Sigmoid colon (tissue), 7 donors: ENCODE measurements around the gene MYH13. TPM values are rescaled to one million over a fixed set of nuclear protein-coding genes. Genes with fewer than 3 reads are reported as not detected.

ENCODE experiments used
- DNase-seq: peaks from one replicate; pipeline ENCODE4 v3.0.0-alpha.2; 2019
- H3K27ac ChIP-seq, 4 donors: fragments of 200-600 bp; sonication (generic); one replicate each; pipeline ENCODE4 v1.5.1; 2016 to 2019; ENCODE audit warnings: mild to moderate bottlenecking in 1 of 4
- H3K27me3 ChIP-seq, 3 donors: fragments of 200-600 bp; sonication (generic); one replicate each; pipeline ENCODE4 v1.5.1; 2019; ENCODE audit warnings: mild to moderate bottlenecking in 1 of 3
- H3K36me3 ChIP-seq, 4 donors: fragments of 200-600 bp; sonication (generic); one replicate each; pipeline ENCODE4 v1.5.1; 2016 to 2019
- H3K4me1 ChIP-seq, 4 donors: fragments of 200-600 bp; sonication (generic); one replicate each; pipeline ENCODE4 v1.5.1; 2017 to 2019
- H3K4me3 ChIP-seq, 4 donors: fragments of 200-600 bp; sonication (generic); one replicate each; pipeline ENCODE4 v1.5.1; 2017 to 2019; ENCODE audit warnings: mild to moderate bottlenecking in 2 of 4, moderate library complexity in 1 of 4
- H3K9me3 ChIP-seq, 4 donors: fragments of 200-600 bp in 3 of 4; sonication (generic) in 3 of 4; one replicate each; pipeline versions ENCODE4 v1.5.1 to v1.6.1; 2013 to 2019
- EP300 ChIP-seq, 4 donors: sonication (generic); formaldehyde crosslinking; IDR thresholded peaks; one replicate each; pipeline ENCODE4 v1.6.1; 2017; ENCODE audit warnings: antibody characterized with exemption in 4 of 4
- POLR2A ChIP-seq, 2 donors: fragments of 450-650 bp; IDR thresholded peaks; one replicate each; pipeline ENCODE4 v1.6.1; 2016; ENCODE audit warnings: antibody characterized with exemption in 2 of 2, mild to moderate bottlenecking in 2 of 2, moderate library complexity in 2 of 2
- POLR2AphosphoS5 ChIP-seq, 4 donors: sonication (generic); formaldehyde crosslinking; IDR thresholded peaks; one replicate each; pipeline ENCODE4 v1.6.1; 2017; ENCODE audit warnings: antibody characterized with exemption in 4 of 4
- WGBS, 2 donors: extraction: QIAGEN DNeasy Blood & Tissue Kit; methylation state at CpG; one replicate each; pipeline ENCODE4 v1.1.7; 2013; 5-methylcytosine and 5-hydroxymethylcytosine counted together
- intact Hi-C: fragments of 100-400 bp; cut with DNase I; formaldehyde crosslinking; loops from one replicate; pipeline ENCODE4 v1.15.1; 2023
- polyA plus RNA-seq, 3 donors: library from polyadenylated mRNA; stranded (reverse); fragments of 200-250 nt; gene quantifications; one replicate each; pipeline ENCODE4 v1.2.3, GENCODE V29; 2013
- total RNA-seq, 4 donors: library from RNA; depleted of rRNA; stranded (reverse); fragments of >200 nt; gene quantifications; one replicate each; pipeline ENCODE4 v1.1.0, GENCODE V29; 2016
- TF ChIP-seq, protein P1 (sequence below), 4 experiments: fragments of 450-650 bp in 3 of 4; fragments of 200-600 bp in 1 of 4; IDR thresholded peaks; one replicate each; pipeline ENCODE4 v1.5.1; 2016 to 2019; ENCODE audit warnings: antibody characterized with exemption in 4 of 4, mild to moderate bottlenecking in 3 of 4, moderate library complexity in 2 of 4
- donor health status: healthy with polysubstance abuse.
- donor health status: Bipolar disorder and iron deficiency.
- donor health status: healthy.

Gene MYH13
- not detected for total RNA-seq
- under 1 TPM in 1 of 3 donors, not detected in 2; 0.06 TPM for polyA plus RNA-seq

DNA sequence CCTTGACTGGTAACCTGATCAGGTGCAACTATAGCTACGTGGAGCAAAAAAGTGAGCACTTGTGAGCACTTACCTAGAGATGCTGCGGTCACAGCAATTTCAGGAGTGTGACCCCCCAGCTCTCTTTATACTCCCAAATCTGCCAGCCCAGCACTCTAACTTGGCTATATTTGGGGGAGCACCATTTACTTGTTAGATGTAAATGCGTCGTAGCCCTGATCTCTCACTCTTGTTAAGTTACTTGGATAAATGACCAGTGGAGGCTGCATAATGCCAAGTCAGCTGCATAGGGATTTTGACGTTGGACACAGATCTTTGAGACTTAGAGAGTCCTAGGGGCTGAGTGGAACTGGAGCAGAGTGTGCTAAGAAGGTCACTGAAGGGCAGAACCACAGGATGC is at the start of gene MYH13:
Gene MYH13 (minus strand): TSS at position 101 of the 400 bp plus-strand sequence. CDS start 8,476 bp downstream, outside the sequence.
- 83% methylated on average over 5 of the region's 5 CpGs for WGBS, 2 donors
- H3K36me3 ChIP-seq: no peaks in the 10 kb centered on the region
- no peaks in the 10 kb centered on the region for H3K9me3 ChIP-seq
- TF ChIP-seq POLR2AphosphoS5 (IDR thresholded peaks at IDR 0.05): no peak
- no peak for TF ChIP-seq EP300 (IDR thresholded peaks at IDR 0.05)
- TF ChIP-seq, protein P1, sequence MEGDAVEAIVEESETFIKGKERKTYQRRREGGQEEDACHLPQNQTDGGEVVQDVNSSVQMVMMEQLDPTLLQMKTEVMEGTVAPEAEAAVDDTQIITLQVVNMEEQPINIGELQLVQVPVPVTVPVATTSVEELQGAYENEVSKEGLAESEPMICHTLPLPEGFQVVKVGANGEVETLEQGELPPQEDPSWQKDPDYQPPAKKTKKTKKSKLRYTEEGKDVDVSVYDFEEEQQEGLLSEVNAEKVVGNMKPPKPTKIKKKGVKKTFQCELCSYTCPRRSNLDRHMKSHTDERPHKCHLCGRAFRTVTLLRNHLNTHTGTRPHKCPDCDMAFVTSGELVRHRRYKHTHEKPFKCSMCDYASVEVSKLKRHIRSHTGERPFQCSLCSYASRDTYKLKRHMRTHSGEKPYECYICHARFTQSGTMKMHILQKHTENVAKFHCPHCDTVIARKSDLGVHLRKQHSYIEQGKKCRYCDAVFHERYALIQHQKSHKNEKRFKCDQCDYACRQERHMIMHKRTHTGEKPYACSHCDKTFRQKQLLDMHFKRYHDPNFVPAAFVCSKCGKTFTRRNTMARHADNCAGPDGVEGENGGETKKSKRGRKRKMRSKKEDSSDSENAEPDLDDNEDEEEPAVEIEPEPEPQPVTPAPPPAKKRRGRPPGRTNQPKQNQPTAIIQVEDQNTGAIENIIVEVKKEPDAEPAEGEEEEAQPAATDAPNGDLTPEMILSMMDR (IDR thresholded peaks at IDR 0.05): no peak
- no peak within 1 kb of the TSS for H3K27ac ChIP-seq
- H3K4me1 ChIP-seq: no peaks in the 10 kb centered on the region
- no peak within 1 kb of the TSS for H3K4me3 ChIP-seq
- intact Hi-C loops: no loop called here
- no peaks in the 10 kb centered on the region for H3K27me3 ChIP-seq
- DNase-seq: no peak

DNA sequence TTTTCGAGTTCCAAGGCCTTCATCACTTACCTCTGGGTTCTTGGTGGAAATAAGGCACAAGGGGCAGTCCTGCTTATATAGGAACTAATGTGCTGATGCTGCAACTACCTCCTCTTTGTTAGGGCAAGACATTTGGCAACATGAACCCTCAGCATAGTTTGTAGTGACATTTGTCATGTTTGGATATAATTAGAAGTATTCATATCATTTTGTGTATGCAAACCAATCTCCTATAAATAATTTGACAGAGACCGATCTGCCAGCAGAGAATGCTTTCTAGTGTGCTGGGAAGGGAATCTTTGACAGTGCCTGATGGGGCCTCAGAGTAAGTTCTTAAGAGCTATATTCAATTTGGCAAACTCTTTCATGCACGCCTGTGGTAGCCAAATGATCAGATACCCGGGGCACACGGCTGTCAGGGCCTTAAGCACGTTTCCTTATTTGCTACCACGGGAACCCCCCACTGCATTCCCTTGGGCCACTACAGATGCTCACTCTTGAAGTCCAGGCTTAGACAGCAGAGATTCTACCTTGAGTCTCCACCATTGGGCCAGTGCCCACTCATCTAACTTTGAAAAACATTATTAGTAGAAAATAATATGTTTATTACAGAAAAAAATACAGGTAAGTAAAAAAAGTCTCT is 49.2 kb upstream of the MYH13 start, which contains the start of gene MYH8:
Gene MYH8 (minus strand): TSS at position 51 of the 643 bp plus-strand sequence. CDS start 1,723 bp downstream, outside the sequence.
- TF ChIP-seq, protein P1 (IDR thresholded peaks at IDR 0.05): no peak
- TF ChIP-seq POLR2AphosphoS5 (IDR thresholded peaks at IDR 0.05): no peak
- TF ChIP-seq EP300 (IDR thresholded peaks at IDR 0.05): no peak
- no peak for TF ChIP-seq POLR2A (IDR thresholded peaks at IDR 0.05)
- H3K9me3 ChIP-seq: no peaks in the 10 kb centered on the region
- no peaks in the 10 kb centered on the region for H3K4me1 ChIP-seq
- 79 to 90% methylated on average over 7 of the region's 7 CpGs for WGBS, 2 donors
- no peaks in the 10 kb centered on the region for H3K27me3 ChIP-seq
- H3K27ac ChIP-seq: no peak within 1 kb of the TSS
- intact Hi-C loops: no loop called here
- DNase-seq: no peak
- no peak within 1 kb of the TSS for H3K4me3 ChIP-seq
- no peaks in the 10 kb centered on the region for H3K36me3 ChIP-seq

DNA sequence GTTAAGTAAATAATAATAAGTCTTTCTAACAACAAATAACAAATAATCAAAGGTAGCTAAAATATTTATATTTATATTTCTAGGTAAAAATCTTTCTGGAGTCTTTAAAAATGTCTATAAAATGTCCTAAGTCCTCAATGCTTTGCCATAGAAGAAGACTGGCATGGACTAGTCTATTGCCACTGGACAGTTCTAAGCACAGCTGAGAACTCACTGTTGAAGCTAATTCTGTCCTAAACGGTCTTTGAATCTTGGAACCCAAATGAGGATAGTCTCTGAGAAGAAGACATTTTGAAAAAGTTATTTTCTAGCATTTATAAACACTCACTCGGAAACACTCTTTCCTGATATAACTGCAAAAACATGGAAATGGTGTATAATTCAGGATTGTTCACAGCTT is 48.4 kb upstream of the MYH13 start:
- Histone ChIP-seq H3K27ac (no peak overlapping the region), H3K27me3 (no peaks in the 10 kb centered on the region), H3K4me3 (no peak overlapping the region), H3K36me3 (no peaks in the 10 kb centered on the region), H3K9me3 (no peaks in the 10 kb centered on the region), H3K4me1 (no peaks in the 10 kb centered on the region)
- TF ChIP-seq POLR2A (IDR thresholded peaks at IDR 0.05) (no peak), POLR2AphosphoS5 (IDR thresholded peaks at IDR 0.05) (no peak), EP300 (IDR thresholded peaks at IDR 0.05) (no peak)
- TF ChIP-seq, protein P1 (IDR thresholded peaks at IDR 0.05): no peak
- WGBS, 2 donors: 73 to 80% methylated on average over 2 of the region's 2 CpGs
- DNase-seq: no peak
- intact Hi-C loops: no loop called here

DNA sequence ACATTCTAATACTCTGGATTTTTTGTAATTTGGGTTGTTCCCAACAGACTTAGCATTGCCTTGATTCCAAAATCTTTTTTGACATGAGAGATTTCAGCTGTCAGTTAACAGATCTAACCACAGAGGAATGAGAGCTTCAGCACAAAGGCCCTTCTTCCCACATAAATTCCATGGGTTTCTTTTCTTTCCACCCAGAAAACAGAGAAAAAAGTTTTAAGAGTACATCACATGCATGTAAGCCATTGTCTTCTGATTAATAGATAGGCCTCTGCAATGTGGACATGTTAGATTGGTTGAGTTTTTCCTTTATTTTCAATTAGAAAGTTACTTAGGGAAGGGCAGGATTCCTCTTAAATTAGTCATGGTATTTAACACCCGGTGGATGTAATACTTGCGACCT is 48.0 kb upstream of the MYH13 start:
- no peak for DNase-seq
- intact Hi-C loops: no loop called here

More for the DNA sequence above, 48.0 kb upstream of the MYH13 start:
- H3K36me3 ChIP-seq: no peaks in the 10 kb centered on the region
- H3K4me1 ChIP-seq: no peaks in the 10 kb centered on the region
- no peaks in the 10 kb centered on the region for H3K9me3 ChIP-seq
- H3K4me3 ChIP-seq: no peak overlapping the region
- TF ChIP-seq POLR2AphosphoS5 (IDR thresholded peaks at IDR 0.05) (no peak), EP300 (IDR thresholded peaks at IDR 0.05) (no peak)
- TF ChIP-seq, protein P1 (IDR thresholded peaks at IDR 0.05): no peak
- no peaks in the 10 kb centered on the region for H3K27me3 ChIP-seq
- no peak overlapping the region for H3K27ac ChIP-seq
- WGBS, 2 donors: 68 to 74% methylated on average over 2 of the region's 2 CpGs
